Stimulated activated CD8-positive, alpha-beta memory T cell treated with anti-CD3 and anti-CD28 coated beads, Interleukin-15, amount 100 ng/mL, for 48 hours (primary cell): ENCODE measurements around the gene HOXD13.

Source experiments
- DNase-seq, 2 donors: peaks; one replicate each; pipeline ENCODE4 v3.0.0-alpha.2; 2020; ENCODE audit warnings: low read depth in 2 of 2

Gene HOXD13

GRCh38 chr2:176121190-176122051 lies 28.9 kb downstream of the HOXD13 start:
- no peak for DNase-seq

GRCh38 chr2:176122052-176122682 lies 29.6 kb downstream of the HOXD13 start:
- no peak for DNase-seq

DNA sequence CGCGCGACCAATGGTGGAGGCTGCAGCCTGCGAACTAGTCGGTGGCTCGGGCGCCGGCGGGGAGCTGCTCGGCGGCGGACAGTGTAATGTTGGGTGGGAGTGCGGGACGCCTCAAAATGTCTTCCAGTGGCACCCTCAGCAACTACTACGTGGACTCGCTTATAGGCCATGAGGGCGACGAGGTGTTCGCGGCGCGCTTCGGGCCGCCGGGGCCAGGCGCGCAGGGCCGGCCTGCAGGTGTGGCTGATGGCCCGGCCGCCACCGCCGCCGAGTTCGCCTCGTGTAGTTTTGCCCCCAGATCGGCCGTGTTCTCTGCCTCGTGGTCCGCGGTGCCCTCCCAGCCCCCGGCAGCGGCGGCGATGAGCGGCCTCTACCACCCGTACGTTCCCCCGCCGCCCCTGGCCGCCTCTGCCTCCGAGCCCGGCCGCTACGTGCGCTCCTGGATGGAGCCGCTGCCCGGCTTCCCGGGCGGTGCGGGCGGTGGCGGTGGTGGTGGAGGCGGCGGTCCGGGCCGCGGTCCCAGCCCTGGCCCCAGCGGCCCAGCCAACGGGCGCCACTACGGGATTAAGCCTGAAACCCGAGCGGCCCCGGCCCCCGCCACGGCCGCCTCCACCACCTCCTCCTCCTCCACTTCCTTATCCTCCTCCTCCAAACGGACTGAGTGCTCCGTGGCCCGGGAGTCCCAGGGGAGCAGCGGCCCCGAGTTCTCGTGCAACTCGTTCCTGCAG lies 30.3 kb downstream of the HOXD13 start, which contains the start of gene HOXD9:
Gene HOXD9 (plus strand): TSS at position 37 of the 728 bp plus-strand sequence. CDS start 50 bp downstream, at position 87.
- no peak for DNase-seq

DNA sequence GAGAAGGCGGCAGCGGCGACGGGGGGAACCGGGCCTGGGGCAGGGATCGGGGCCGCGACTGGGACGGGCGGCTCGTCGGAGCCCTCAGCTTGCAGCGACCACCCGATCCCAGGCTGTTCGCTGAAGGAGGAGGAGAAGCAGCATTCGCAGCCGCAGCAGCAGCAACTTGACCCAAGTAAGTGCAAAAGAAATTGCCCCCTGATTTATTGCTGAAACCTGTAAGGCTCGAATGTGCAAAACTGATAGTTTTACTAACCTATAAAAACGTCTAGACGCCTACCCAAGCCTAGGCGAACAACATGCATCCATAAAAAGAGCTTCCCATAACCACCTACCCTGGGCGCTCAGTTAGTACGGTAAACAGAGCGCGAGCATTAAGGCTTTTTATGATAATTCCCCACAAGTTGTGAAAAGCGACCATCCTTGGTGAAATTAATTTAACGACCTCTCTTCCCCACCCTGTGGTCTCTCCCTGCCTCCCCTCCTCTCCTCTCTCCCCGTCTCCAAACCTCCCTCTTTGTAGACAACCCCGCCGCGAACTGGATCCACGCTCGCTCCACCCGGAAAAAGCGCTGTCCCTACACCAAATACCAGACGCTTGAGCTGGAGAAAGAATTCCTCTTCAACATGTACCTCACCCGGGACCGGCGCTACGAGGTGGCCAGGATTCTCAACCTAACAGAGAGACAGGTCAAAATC lies 31.0 kb downstream of the HOXD13 start:
- no peak for DNase-seq

DNA sequence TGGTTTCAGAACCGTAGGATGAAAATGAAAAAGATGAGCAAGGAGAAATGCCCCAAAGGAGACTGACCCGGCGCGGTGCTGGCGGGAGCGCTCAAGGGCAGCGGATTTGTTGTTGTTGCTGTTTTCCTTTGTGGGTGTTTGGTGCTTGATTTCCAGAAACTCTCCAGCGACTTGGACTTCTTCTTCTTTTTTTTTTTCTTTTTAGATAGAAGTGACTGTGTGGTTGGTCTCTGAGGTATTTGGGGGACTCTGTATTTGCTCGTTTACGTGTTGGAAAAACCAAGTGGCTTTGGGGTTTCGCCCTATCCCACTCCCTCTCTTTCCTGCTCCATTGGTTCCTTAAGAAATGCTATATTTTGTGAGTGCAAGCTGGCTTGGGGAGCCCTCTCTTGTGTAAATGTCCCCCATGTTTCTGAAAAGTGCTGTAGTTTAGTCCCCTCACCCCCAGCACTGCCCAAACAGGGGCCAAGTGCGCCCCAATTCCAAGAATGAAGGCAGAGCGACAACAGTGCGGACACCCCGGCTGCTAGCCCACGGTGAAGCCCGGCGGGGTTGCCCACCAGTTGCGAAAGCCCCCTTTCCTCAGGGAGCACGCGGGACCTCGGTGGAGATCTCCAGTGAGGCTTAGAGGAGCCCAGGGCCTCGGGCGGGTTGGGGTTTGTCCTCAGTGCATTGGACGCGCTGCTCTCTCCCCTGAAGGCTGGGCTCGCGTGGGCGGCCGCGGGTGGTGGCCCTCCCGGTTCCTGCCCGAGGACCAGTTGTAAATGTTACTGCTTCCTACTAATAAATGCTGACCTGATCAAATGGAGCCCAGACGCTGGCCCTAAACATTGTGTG lies 31.8 kb downstream of the HOXD13 start:
- no peak for DNase-seq

DNA sequence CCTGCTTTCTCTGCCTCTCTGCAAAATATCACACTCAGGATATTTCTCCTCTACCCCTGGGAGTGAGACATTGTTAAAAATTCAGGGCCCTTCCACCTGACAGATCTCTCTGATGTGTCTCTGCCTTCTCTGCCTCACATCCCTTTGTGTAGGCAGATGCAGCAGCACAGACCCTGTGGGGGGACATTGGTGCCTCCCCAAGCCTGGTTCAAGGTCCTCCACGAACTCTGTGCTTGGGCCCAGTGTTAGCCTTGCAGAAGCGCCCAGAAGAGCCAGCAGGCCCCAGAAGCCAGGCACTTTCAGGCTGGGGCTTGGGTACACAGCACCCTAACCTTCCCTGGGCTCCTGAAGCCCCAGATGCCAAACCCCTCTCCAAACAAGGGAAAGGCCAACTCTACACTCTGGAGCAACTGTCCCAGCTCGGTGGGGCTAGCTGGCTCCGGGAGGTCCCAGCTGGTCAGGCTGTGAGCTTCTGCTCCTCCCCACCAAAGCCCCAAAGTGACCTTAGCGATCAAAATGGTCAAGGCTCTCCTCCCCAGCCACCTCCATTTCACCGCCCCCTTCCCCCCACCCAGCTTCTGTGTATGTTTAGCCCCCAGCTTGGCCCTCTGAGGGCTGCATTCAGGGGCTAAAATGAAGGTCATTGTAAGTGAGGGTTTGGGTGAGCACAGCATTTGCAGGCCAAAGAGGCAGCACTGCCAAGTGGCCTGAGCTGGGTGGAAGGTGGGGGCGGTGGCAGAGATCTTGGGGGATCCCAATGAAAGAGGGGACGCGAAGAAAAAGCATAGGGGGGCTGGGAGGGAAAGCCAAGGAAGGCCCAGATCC lies 32.6 kb downstream of the HOXD13 start:
- DNase-seq, result no peak

GRCh38 chr2:176125772-176126054 lies 33.2 kb downstream of the HOXD13 start:
- no peak for DNase-seq

GRCh38 chr2:176126929-176127773 lies 34.6 kb downstream of the HOXD13 start:
- no peak for DNase-seq

GRCh38 chr2:176127774-176128072 lies 35.2 kb downstream of the HOXD13 start:
- DNase-seq, result no peak

DNA sequence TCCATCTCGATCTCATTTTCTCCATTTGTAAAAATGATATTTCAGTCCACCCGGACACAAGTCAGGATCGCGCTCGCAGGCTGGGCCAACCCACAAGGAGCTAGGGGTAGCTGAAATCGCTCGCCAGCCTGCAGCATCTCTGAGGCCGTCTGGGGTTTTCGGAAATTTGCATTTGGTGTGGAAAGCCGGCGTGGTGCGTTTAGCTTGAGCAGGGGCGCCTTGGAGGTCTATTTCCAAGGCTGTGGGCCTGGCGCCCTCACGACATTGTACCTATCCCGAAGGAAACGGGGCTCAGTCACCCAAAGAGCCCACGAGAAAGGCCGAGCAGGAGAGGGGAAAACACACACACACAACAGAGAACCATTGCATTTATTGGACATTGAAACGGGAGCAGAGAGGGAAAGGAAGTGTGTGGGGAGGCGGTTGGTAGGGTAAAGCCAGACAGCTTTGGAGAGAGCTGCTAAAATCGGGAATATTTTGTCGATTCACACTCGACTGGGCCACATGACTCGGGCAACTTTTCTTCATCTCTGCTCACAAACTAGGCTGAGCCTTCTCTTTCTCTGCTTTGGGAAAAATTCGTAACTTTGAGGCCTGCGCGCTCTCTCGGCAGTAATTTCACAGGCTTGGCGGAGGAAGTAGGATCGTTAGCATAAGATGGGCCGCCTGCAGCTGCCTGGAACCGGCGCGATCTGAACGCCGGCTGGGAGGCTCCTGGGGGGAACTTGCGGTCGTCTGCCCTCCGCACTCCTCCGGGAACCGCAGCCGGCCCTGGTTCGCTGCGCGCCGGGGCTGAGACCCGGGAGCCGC lies 35.9 kb downstream of the HOXD13 start:
- no peak for DNase-seq

DNA sequence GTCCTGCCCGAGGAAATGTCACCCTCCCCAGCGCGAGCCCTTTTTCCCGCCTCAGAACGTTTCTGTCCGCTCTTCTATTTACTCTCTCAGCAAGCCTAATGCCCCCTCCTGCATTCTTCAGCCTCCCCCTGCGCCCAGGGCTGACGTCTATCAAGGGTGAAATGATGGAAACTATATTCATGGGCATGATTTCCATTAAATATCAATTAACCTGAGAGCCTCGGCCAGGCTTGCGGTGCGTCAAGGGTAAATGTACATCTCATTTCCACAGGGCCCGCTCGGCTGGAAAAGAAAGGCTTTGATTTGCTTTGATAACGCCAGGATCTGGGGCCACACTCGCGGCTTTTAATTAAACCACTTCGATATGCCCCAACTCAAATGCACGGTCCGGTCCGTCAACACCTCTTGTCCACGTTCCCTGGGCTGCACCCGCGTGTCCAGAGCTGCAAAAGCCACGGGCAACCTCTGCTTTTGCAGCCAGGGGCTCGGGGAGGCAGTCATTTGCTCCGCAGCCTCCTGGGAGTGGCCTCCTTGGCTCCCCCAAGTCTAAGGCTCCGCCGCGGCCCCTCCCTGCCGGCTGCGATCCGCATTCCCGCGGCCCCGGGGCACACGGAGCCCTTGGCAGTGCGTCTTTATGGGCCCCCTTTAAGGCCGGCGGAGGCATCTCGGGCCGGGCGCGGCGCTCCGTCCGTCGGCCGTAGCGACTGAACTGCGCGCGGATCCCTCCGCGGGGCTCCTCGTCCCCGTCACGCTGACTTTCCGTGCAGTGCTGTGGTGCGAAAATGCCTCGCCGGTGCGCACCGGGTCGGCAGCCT lies 36.7 kb downstream of the HOXD13 start, which contains the start of gene HOXD8:
Gene HOXD8 (plus strand): TSS at position 724 of the 815 bp plus-strand sequence. CDS start 662 bp downstream, outside the sequence.
- no peak for DNase-seq

DNA sequence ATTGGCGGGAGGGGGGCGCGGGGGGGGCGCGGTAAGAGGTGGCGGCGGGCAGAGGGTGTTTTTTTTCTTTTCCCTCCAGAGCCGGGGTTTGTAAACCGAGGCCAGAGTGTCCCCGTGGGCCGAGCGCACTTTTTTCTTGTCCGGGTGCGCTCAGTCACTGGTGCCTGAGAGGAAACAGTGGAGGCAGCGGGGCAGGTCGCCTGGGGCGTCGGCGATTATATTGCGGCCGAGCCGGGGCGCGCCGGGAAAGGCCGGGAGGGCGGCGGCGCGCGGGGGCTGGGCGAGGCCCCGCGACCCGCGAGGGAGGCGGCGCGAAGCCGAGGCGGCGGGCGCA lies 37.3 kb downstream of the HOXD13 start:
- no peak for DNase-seq

DNA sequence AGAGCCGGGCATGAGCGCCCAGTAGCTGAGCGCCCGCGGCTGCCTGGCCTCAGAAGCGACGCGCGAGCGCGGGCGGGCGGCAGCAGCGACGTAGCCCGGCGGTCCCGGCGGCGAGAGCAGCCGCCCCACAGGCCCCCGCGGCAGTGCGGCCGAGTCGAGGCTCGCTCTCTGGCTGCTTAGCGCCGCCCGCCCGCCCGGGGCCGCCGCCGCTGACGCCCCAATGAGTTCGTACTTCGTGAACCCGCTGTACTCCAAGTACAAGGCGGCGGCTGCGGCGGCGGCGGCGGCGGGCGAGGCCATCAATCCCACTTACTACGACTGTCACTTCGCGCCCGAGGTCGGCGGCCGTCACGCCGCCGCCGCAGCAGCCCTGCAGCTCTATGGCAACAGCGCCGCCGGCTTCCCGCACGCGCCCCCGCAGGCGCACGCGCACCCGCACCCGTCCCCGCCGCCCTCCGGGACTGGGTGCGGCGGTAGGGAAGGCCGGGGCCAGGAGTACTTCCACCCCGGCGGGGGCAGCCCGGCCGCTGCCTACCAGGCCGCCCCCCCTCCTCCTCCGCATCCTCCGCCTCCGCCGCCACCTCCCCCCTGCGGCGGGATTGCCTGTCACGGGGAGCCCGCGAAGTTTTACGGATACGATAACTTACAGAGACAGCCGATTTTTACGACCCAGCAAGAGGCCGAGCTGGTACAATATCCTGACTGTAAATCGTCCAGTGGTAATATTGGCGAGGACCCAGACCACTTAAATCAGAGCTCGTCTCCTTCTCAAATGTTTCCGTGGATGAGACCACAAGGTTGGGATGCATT lies 37.8 kb downstream of the HOXD13 start:
- DNase-seq, result no peak

GRCh38 chr2:176130957-176131847 lies 38.7 kb downstream of the HOXD13 start:
- no peak for DNase-seq

- no peak for DNase-seq
Measured at GRCh38 chr2:176131848-176132158, 39.3 kb downstream of the HOXD13 start.
